B cell (primary cell): ENCODE measurements around the gene VSIG10L2. TPM values are rescaled to one million over a fixed set of nuclear protein-coding genes. Genes with fewer than 3 reads are reported as not detected.

ENCODE experiments used
- ATAC-seq: fragments of 200-7000 bp; cut with Tn5 transposase; one replicate; pipeline ENCODE4 v1.10.0; 2021; ENCODE audit warnings: low read depth, mild to moderate bottlenecking, moderate number of reproducible peaks, moderate library complexity
- CTCF ChIA-PET: fragments of 350-600 bp; sonication (Branson Sonifier 250); formaldehyde crosslinking; loops from one replicate; lab custom pipeline; 2021; ENCODE audit warnings: antibody characterized with exemption, inconsistent platforms; lab: Charles Lee
- POLR2A ChIA-PET: fragments of 350-600 bp; sonication (Branson Sonifier 250); formaldehyde crosslinking; loops from one replicate; lab custom pipeline; 2021; ENCODE audit warnings: antibody characterized with exemption; lab: Charles Lee
- DNase-seq: peaks from one replicate; pipeline ENCODE4 v3.0.0; 2013
- H2AFZ ChIP-seq: 2 replicates; pipeline ENCODE4 v1.6.1; 2012; ENCODE audit warnings: mild to moderate bottlenecking, low read depth, low read length; ENCODE audit not compliant: insufficient read depth, poor library complexity, severe bottlenecking
- H3K27ac ChIP-seq, 2 donors: 1 replicate in 1 of 2; 2 replicates in 1 of 2; pipeline ENCODE4 v1.5.1; 2012 to 2013; ENCODE audit warnings: low read length in 2 of 2, mild to moderate bottlenecking in 2 of 2, moderate library complexity in 1 of 2
- H3K27me3 ChIP-seq, 4 experiments: fragments of 200-600 bp in 1 of 4; sonication (generic) in 1 of 4; replicated peaks in 1 of 4; 1 replicate in 2 of 4; 2 replicates in 2 of 4; pipeline versions ENCODE4 v1.6.1 to v1.7.0; 2013 to 2016; ENCODE audit warnings: low read length in 3 of 4, mild to moderate bottlenecking in 2 of 4, mixed read lengths in 1 of 4, moderate library complexity in 1 of 4; ENCODE audit not compliant: insufficient read depth in 4 of 4, control insufficient read depth in 3 of 4; ENCODE audit errors: control extremely low read depth in 1 of 4
- H3K36me3 ChIP-seq, 2 experiments: replicated peaks in 1 of 2; 1 replicate in 1 of 2; 2 replicates in 1 of 2; pipeline versions ENCODE4 v1.6.1 to v1.7.1; 2013; ENCODE audit warnings: low read length in 1 of 2; ENCODE audit not compliant: insufficient read depth in 2 of 2, control insufficient read depth in 1 of 2; ENCODE audit errors: control extremely low read depth in 1 of 2, extremely low read depth in 1 of 2
- H3K4me1 ChIP-seq, 2 donors: fragments of 200-600 bp in 1 of 2; sonication (generic) in 1 of 2; 1 replicate in 1 of 2; 2 replicates in 1 of 2; pipeline versions ENCODE4 v1.5.1 to v1.6.1; 2013 to 2017; ENCODE audit warnings: low read length in 2 of 2; ENCODE audit not compliant: control insufficient read depth in 2 of 2, insufficient read depth in 2 of 2
- H3K4me2 ChIP-seq: replicated peaks from 2 replicates; pipeline ENCODE3; 2012; ENCODE audit warnings: mild to moderate bottlenecking, low read depth, low read length; ENCODE audit not compliant: poor library complexity, severe bottlenecking
- H3K4me3 ChIP-seq, 5 experiments: fragments of 200-600 bp in 1 of 5; sonication (generic) in 1 of 5; 1 replicate in 3 of 5; 2 replicates in 2 of 5; pipeline versions ENCODE4 v1.5.1 to v1.7.0; 2011 to 2016; ENCODE audit warnings: low read length in 4 of 5, mild to moderate bottlenecking in 4 of 5, low read depth in 2 of 5, control low read depth in 1 of 5, moderate library complexity in 1 of 5; ENCODE audit not compliant: insufficient read depth in 1 of 5; ENCODE audit errors: control extremely low read depth in 1 of 5, extremely low read depth in 1 of 5
- H3K79me2 ChIP-seq: fragments of 200-600 bp; sonication (generic); one replicate; pipeline ENCODE4 v1.6.0; 2016; ENCODE audit warnings: low read length; ENCODE audit not compliant: control insufficient read depth, insufficient read depth
- H3K9ac ChIP-seq: fragments of 200-600 bp; sonication (generic); 2 replicates; pipeline ENCODE4 v1.6.1; 2017; ENCODE audit warnings: mild to moderate bottlenecking, low read length, moderate library complexity
- H3K9me3 ChIP-seq, 3 donors: one replicate each; pipeline versions ENCODE4 v1.6.1 to v1.7.1; 2013; ENCODE audit warnings: low read length in 2 of 3; ENCODE audit not compliant: control insufficient read depth in 2 of 3, insufficient read depth in 1 of 3; ENCODE audit errors: control extremely low read depth in 1 of 3
- H4K20me1 ChIP-seq: 2 replicates; pipeline ENCODE4 v1.6.0; 2012; ENCODE audit warnings: mild to moderate bottlenecking, low read length; ENCODE audit not compliant: insufficient read depth, control insufficient read depth, poor library complexity, severe bottlenecking
- H3K27ac Mint-ChIP-seq: one replicate; pipeline ENCODE4 v1.8.0; 2021; ENCODE audit warnings: mixed read lengths
- H3K27me3 Mint-ChIP-seq: one replicate; pipeline ENCODE4 v1.8.0; 2021; ENCODE audit warnings: mixed read lengths
- H3K4me1 Mint-ChIP-seq: one replicate; pipeline ENCODE4 v1.8.0; 2021; ENCODE audit warnings: mixed read lengths
- H3K4me3 Mint-ChIP-seq: one replicate; pipeline ENCODE4 v1.8.0; 2021; ENCODE audit warnings: mixed read lengths
- H3K9me3 Mint-ChIP-seq: one replicate; pipeline ENCODE4 v1.8.0; 2022; ENCODE audit warnings: mixed read lengths; ENCODE audit not compliant: insufficient read depth
- EZH2 ChIP-seq: IDR thresholded peaks from 2 replicates; pipeline ENCODE4 v1.6.1; 2012; ENCODE audit warnings: borderline replicate concordance, low read depth, mild to moderate bottlenecking, moderate library complexity, low read length; ENCODE audit not compliant: insufficient read depth, poor library complexity, severe bottlenecking
- WGBS: methylation state at CpG from one replicate; pipeline ENCODE4 v1.1.5; 2013; ENCODE audit warnings: missing lambda C conversion rate; ENCODE audit not compliant: insufficient coverage; 5-methylcytosine and 5-hydroxymethylcytosine counted together
- intact Hi-C: fragments of 100-400 bp; cut with micrococcal nuclease; formaldehyde crosslinking; loops from one replicate; pipeline ENCODE4 v1.10.0; 2022
- polyA plus RNA-seq: library from polyadenylated mRNA; depleted of rRNA; stranded (reverse); fragments of >200 nt; gene quantifications from 2 replicates; pipeline ENCODE4 v1.2.3, GENCODE V29; 2012
- total RNA-seq, 2 donors: library from RNA; stranded (reverse); fragments of 120-200 nt in 1 of 2; gene quantifications; 1 replicate in 1 of 2; 2 replicates in 1 of 2; pipeline versions ENCODE4 v1.2.3 to v1.2.4, GENCODE V29; 2013 to 2022
- TF ChIP-seq, protein P1 (sequence below): fragments of 200-600 bp; IDR thresholded peaks from one replicate; pipeline ENCODE4 v1.8.0; 2022; ENCODE audit warnings: antibody characterized with exemption, mild to moderate bottlenecking

VSIG10L2 gene
- total and polyA plus RNA-seq, 2 donors (not counting 1 experiment from before 2014, with no cell fraction given): not detected

DNA sequence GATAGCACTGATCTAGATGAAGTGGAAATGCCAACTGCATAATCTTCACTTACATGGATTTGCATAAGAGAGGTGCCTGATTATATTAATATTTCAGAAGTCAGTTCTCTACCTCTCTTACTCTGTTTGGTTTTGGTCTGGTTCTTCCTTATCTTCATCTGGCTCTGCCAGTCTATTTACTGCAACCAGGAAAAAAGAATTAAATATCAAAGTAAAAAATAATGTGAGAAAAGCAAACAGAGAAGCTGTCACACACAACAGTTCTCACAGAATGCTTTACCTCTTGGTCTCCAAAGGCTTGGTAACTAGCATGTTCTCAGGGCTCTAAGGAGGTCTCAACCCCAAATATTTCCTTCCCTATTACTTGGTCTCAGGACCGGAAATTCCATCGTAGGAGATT lies 6.7 kb downstream of the VSIG10L2 start:
- Histone ChIP-seq H3K27me3 (no peaks in the 10 kb centered on the region), H4K20me1 (no peaks in the 10 kb centered on the region), H3K9ac (no peak overlapping the region), H3K4me1 (no peaks in the 10 kb centered on the region), H3K36me3 (no peaks in the 10 kb centered on the region), H3K4me3 (no peak overlapping the region), H3K4me2 (no peak overlapping the region), H3K27ac (no peak overlapping the region), H3K9me3 (no peaks in the 10 kb centered on the region), H3K79me2 (no peaks in the 10 kb centered on the region), H2AFZ (no peak overlapping the region)
- no peak for DNase-seq
- ChIA-PET POLR2A (no interaction called here), CTCF (no interaction called here)
- no peaks in the 10 kb centered on the region for H3K4me1 Mint-ChIP-seq
- peaks cover 3% of the 10 kb centered on the region for H3K27me3 Mint-ChIP-seq
- WGBS: no CpG with 5 or more reads among the region's 2 CpGs
- no peak for ATAC-seq
- intact Hi-C loops: no loop called here
- no peaks in the 10 kb centered on the region for H3K9me3 Mint-ChIP-seq
- H3K27ac Mint-ChIP-seq: no peak overlapping the region
- TF ChIP-seq, protein P1, sequence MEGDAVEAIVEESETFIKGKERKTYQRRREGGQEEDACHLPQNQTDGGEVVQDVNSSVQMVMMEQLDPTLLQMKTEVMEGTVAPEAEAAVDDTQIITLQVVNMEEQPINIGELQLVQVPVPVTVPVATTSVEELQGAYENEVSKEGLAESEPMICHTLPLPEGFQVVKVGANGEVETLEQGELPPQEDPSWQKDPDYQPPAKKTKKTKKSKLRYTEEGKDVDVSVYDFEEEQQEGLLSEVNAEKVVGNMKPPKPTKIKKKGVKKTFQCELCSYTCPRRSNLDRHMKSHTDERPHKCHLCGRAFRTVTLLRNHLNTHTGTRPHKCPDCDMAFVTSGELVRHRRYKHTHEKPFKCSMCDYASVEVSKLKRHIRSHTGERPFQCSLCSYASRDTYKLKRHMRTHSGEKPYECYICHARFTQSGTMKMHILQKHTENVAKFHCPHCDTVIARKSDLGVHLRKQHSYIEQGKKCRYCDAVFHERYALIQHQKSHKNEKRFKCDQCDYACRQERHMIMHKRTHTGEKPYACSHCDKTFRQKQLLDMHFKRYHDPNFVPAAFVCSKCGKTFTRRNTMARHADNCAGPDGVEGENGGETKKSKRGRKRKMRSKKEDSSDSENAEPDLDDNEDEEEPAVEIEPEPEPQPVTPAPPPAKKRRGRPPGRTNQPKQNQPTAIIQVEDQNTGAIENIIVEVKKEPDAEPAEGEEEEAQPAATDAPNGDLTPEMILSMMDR: no peak
- TF ChIP-seq EZH2: no peak
- H3K4me3 Mint-ChIP-seq: no peak overlapping the region

DNA sequence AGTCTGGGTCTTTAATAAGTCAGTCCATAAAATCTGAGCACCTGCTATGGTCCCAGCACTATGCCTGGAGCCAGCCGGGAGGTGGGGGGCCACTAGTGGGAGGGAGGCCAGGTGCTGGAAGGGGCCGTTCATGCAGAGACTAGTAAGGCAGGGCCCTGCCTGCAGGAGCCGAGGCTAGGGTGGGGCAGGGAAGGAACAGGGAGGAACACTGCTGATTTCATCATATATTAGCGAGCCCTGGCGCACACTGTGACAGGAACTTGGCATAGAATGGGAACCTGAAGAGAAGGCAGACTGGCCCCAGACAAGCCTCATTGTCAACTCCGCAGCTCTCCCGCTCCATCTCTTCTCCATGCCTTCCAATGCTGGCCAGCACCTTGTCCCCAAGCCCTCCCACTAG lies 7.1 kb downstream of the VSIG10L2 start:
- Histone ChIP-seq H3K4me2 (no peak overlapping the region), H3K9me3 (no peaks in the 10 kb centered on the region), H3K4me1 (no peaks in the 10 kb centered on the region), H3K36me3 (no peaks in the 10 kb centered on the region), H3K4me3 (no peak overlapping the region), H3K27ac (no peak overlapping the region), H3K9ac (no peak overlapping the region), H3K27me3 (no peaks in the 10 kb centered on the region), H3K79me2 (no peaks in the 10 kb centered on the region), H4K20me1 (no peaks in the 10 kb centered on the region), H2AFZ (no peak overlapping the region)
- Mint-ChIP-seq H3K9me3 (no peaks in the 10 kb centered on the region), H3K4me3 (no peak overlapping the region), H3K27ac (no peak overlapping the region), H3K27me3 (peaks cover 3% of the 10 kb centered on the region), H3K4me1 (no peaks in the 10 kb centered on the region)
- no peak for ATAC-seq
- DNase-seq: no peak
- TF ChIP-seq EZH2: no peak
- TF ChIP-seq, protein P1: no peak
- 58% methylated on average over 5 of the region's 7 CpGs for WGBS
- ChIA-PET CTCF (no interaction called here), POLR2A (no interaction called here)
- intact Hi-C loops: no loop called here
